Endothelial cell of umbilical vein (primary cell): ENCODE data around the gene RPA1. TPM values are rescaled to one million over a fixed set of nuclear protein-coding genes. Genes with fewer than 3 reads are reported as not detected.

Experiments used
- BruUV-seq: library from RNA; stranded (reverse); fragments of 400-500 nt; replicated peaks from 2 replicates; lab custom pipeline; 2021; lab: Mats Ljungman, UMichigan
- CTCF ChIA-PET: fragments of 300-600, 350-600 bp; sonication (Branson Sonifier 250); formaldehyde crosslinking; loops from one replicate; lab custom pipeline; 2021; ENCODE audit warnings: antibody characterized with exemption, inconsistent platforms; lab: Charles Lee
- POLR2A ChIA-PET: fragments of 300-600, 350-600 bp; sonication (Branson Sonifier 250); formaldehyde crosslinking; loops from one replicate; lab custom pipeline; 2021; ENCODE audit warnings: antibody characterized with exemption, inconsistent platforms; lab: Charles Lee
- DNase-seq: peaks from one replicate; pipeline ENCODE4 v3.0.0-alpha.2; 2011; ENCODE audit warnings: low read depth, low spot score
- FAIRE-seq: peaks from 2 replicates; lab custom pipeline; 2011; peaks lifted over from hg19 to GRCh38; lab: Jason Lieb, UNC
- H2AFZ ChIP-seq: 2 replicates; pipeline ENCODE4 v1.6.0; 2012; ENCODE audit warnings: low read depth, low read length, control low read depth, inconsistent platforms
- H3K27ac ChIP-seq: 2 replicates; pipeline ENCODE4 v1.5.1; 2011; ENCODE audit warnings: low read depth, mild to moderate bottlenecking, control low read depth, low read length, moderate library complexity; ENCODE audit not compliant: insufficient read depth
- H3K27me3 ChIP-seq, 2 experiments: 2 replicates each; pipeline versions ENCODE4 v1.6.0 to v1.6.1; 2011; ENCODE audit warnings: low read length in 2 of 2, mixed read lengths in 1 of 2; ENCODE audit not compliant: control insufficient read depth in 2 of 2, insufficient read depth in 2 of 2
- H3K36me3 ChIP-seq, 2 experiments: 2 replicates in 1 of 2; 3 replicates in 1 of 2; pipeline ENCODE4 v1.5.1; 2011; ENCODE audit warnings: low read length in 2 of 2, mild to moderate bottlenecking in 1 of 2, moderate library complexity in 1 of 2; ENCODE audit not compliant: control insufficient read depth in 2 of 2, insufficient read depth in 2 of 2; ENCODE audit errors: extremely low read depth in 1 of 2
- H3K4me1 ChIP-seq: 3 replicates; pipeline ENCODE4 v1.5.1; 2011; ENCODE audit warnings: mild to moderate bottlenecking, low read length; ENCODE audit not compliant: control insufficient read depth, insufficient read depth; ENCODE audit errors: extremely low read depth
- H3K4me2 ChIP-seq: 2 replicates; pipeline ENCODE4 v1.6.1; 2011; ENCODE audit warnings: low read length, control low read depth, mixed read lengths; ENCODE audit not compliant: insufficient read depth
- H3K4me3 ChIP-seq, 3 experiments: fragments of 200-600 bp in 1 of 3; sonication (generic), shearing (Covaris generic) in 1 of 3; replicated peaks in 1 of 3; 2 replicates each; pipeline ENCODE4 v1.5.1; 2011 to 2016; ENCODE audit warnings: control low read depth in 3 of 3, low read length in 3 of 3, mild to moderate bottlenecking in 2 of 3, inconsistent platforms in 1 of 3, low read depth in 1 of 3, moderate library complexity in 1 of 3; ENCODE audit not compliant: insufficient read depth in 1 of 3
- H3K79me2 ChIP-seq: 2 replicates; pipeline ENCODE4 v1.6.0; 2012; ENCODE audit warnings: low read length, inconsistent platforms; ENCODE audit not compliant: control insufficient read depth, insufficient read depth
- H3K9ac ChIP-seq: replicated peaks from 2 replicates; pipeline ENCODE3; 2011; ENCODE audit warnings: low read length, control low read depth; ENCODE audit not compliant: insufficient read depth; ENCODE audit errors: extremely low read depth
- H3K9me1 ChIP-seq: replicated peaks from 3 replicates; pipeline ENCODE4 v1.6.0; 2011; ENCODE audit warnings: mild to moderate bottlenecking, low read length; ENCODE audit not compliant: control insufficient read depth, insufficient read depth; ENCODE audit errors: extremely low read depth
- H3K9me3 ChIP-seq: replicated peaks from 2 replicates; pipeline ENCODE4 v1.5.1; 2012; ENCODE audit warnings: low read length, inconsistent platforms; ENCODE audit not compliant: control insufficient read depth, insufficient read depth
- H4K20me1 ChIP-seq: replicated peaks from 2 replicates; pipeline ENCODE3; 2011; ENCODE audit warnings: mild to moderate bottlenecking, low read length; ENCODE audit not compliant: control insufficient read depth, insufficient read depth; ENCODE audit errors: extremely low read depth
- EZH2 ChIP-seq: IDR thresholded peaks from 2 replicates; pipeline ENCODE4 v1.6.1; 2012; ENCODE audit warnings: borderline replicate concordance, low read depth, mild to moderate bottlenecking, moderate library complexity, low read length, inconsistent platforms; ENCODE audit not compliant: severe bottlenecking
- FOS ChIP-seq: IDR thresholded peaks from 2 replicates; pipeline ENCODE4 v1.6.1; 2011; ENCODE audit warnings: mild to moderate bottlenecking, low read length, moderate library complexity, borderline replicate concordance; ENCODE audit not compliant: insufficient read depth
- GATA2 ChIP-seq: IDR thresholded peaks from 2 replicates; pipeline ENCODE4 v1.7.0; 2011; ENCODE audit warnings: low read depth, mild to moderate bottlenecking, moderate library complexity, mixed read lengths, low read length; ENCODE audit not compliant: insufficient read length, insufficient read depth
- JUN ChIP-seq: IDR thresholded peaks from 2 replicates; pipeline ENCODE4 v1.6.1; 2011; ENCODE audit warnings: borderline replicate concordance, low read depth; ENCODE audit not compliant: insufficient read length, insufficient read depth
- MYC ChIP-seq: IDR thresholded peaks from one replicate; pipeline ENCODE4 v1.6.1; 2011; ENCODE audit warnings: mild to moderate bottlenecking, low read depth, low read length
- POLR2A ChIP-seq: IDR thresholded peaks from 2 replicates; pipeline ENCODE4 v1.6.1; 2012; ENCODE audit warnings: low read depth, mild to moderate bottlenecking, control low read depth, low read length
- POLR2AphosphoS5 ChIP-seq: IDR thresholded peaks from 2 replicates; pipeline ENCODE4 v1.6.1; 2012; ENCODE audit warnings: low read depth, mild to moderate bottlenecking, control low read depth, low read length, moderate library complexity; ENCODE audit not compliant: insufficient read depth
- dilution Hi-C: fragments of 300-500 bp; cut with MboI; formaldehyde crosslinking; loops from one replicate; pipeline ENCODE4 v1.15.0; 2019; ENCODE audit warnings: low sequenced_read_pairs; ENCODE audit not compliant: extremely low pct_ligation_motif_present
- intact Hi-C: fragments of 100-400 bp; cut with micrococcal nuclease; formaldehyde crosslinking; loops from one replicate; pipeline ENCODE4 v1.10.0; 2022
- polyA plus RNA-seq, 4 experiments: library from polyadenylated mRNA; depleted of rRNA in 3 of 4; stranded (reverse) in 3 of 4; unstranded in 1 of 4; fragments of >200 nt; gene quantifications; 2 replicates each; pipeline versions ENCODE4 v1.2.1 to v1.2.3, GENCODE V29; 2011 to 2012; ENCODE audit warnings: missing spikeins in 1 of 4
- total RNA-seq: library from RNA; stranded (reverse); gene quantifications from 2 replicates; pipeline ENCODE4 v1.2.3, GENCODE V29; 2021
- TF ChIP-seq, protein P1 (sequence below), 2 donors: IDR thresholded peaks; 1 replicate in 1 of 2; 2 replicates in 1 of 2; pipeline ENCODE4 v1.5.1; 2011; ENCODE audit warnings: low read length in 2 of 2, mild to moderate bottlenecking in 2 of 2, moderate library complexity in 2 of 2, control low read depth in 1 of 2, inconsistent platforms in 1 of 2, low read depth in 1 of 2; ENCODE audit not compliant: insufficient read depth in 1 of 2; ENCODE audit errors: extremely low read depth in 1 of 2
- TF ChIP-seq, protein P2 (sequence below): IDR thresholded peaks from 2 replicates; pipeline ENCODE4 v1.6.1; 2011; ENCODE audit not compliant: insufficient read depth, insufficient read length

The RPA1 gene
- total and polyA plus RNA-seq, 2 donors (not counting 3 experiments of a cell fraction or from before 2014, with no cell fraction given): 50.5 to 123 TPM

DNA sequence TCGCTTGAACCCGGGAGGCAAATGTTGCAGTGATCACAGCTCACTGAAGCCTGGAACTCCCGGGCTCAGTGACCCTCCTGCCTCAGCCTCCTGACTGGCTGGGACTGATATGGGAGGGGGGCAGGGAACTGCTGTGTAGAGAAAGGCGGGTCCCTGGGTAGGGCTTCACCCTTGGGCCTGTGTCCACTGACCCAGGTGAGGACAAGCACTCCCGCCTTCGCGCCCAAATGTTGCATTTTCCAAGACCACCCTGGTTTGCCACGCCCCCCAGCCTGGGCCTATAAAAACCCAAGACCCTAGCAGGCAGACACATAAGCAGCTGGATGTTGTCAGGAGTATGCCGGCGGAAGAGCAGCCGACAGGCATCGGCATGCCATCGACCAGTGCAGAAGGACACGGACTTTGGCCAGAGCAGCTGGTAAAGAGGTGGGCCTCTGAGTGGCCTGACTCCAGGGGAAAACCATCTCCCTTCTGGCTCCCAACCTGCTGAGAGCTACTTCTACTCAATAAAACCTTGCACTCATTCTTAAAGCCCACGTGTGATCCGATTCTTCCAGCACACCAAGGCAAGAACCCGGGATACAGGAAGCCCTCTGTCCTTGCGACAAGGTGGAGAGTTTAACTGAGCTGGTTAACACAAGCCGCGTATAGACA, 19.2 kb upstream of the RPA1 start:
- H3K9me3 ChIP-seq: no peaks in the 10 kb centered on the region
- intact Hi-C loops: no loop called here
- H3K4me1 ChIP-seq: no peaks in the 10 kb centered on the region
- H3K9ac ChIP-seq: no peak overlapping the region
- H3K27ac ChIP-seq: no peak overlapping the region
- H3K9me1 ChIP-seq: no peaks in the 10 kb centered on the region
- no peaks in the 10 kb centered on the region for H3K27me3 ChIP-seq
- H3K36me3 ChIP-seq: peaks cover 0 to 3% of the 10 kb centered on the region in 2 experiments
- CTCF ChIA-PET: no interaction called here
- no peak overlapping the region for H3K4me2 ChIP-seq
- BruUV-seq: no TSS peak
- H3K4me3 ChIP-seq: no peak overlapping the region
- no peaks in the 10 kb centered on the region for H3K79me2 ChIP-seq
- FAIRE-seq (no peak), DNase-seq (no peak)
- POLR2A ChIA-PET: no interaction called here
- dilution Hi-C loops: no loop called here
- TF ChIP-seq, protein P1, sequence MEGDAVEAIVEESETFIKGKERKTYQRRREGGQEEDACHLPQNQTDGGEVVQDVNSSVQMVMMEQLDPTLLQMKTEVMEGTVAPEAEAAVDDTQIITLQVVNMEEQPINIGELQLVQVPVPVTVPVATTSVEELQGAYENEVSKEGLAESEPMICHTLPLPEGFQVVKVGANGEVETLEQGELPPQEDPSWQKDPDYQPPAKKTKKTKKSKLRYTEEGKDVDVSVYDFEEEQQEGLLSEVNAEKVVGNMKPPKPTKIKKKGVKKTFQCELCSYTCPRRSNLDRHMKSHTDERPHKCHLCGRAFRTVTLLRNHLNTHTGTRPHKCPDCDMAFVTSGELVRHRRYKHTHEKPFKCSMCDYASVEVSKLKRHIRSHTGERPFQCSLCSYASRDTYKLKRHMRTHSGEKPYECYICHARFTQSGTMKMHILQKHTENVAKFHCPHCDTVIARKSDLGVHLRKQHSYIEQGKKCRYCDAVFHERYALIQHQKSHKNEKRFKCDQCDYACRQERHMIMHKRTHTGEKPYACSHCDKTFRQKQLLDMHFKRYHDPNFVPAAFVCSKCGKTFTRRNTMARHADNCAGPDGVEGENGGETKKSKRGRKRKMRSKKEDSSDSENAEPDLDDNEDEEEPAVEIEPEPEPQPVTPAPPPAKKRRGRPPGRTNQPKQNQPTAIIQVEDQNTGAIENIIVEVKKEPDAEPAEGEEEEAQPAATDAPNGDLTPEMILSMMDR (IDR thresholded peaks at IDR 0.05; ENCODE audit: extremely low read depth in 1 of 2, insufficient read depth in 1 of 2, low read depth in 1 of 2, low read length in 2 of 2): no peak
- TF ChIP-seq FOS (no peak), POLR2A (no peak)
- H2AFZ ChIP-seq: no peak overlapping the region
- H4K20me1 ChIP-seq: no peaks in the 10 kb centered on the region

DNA sequence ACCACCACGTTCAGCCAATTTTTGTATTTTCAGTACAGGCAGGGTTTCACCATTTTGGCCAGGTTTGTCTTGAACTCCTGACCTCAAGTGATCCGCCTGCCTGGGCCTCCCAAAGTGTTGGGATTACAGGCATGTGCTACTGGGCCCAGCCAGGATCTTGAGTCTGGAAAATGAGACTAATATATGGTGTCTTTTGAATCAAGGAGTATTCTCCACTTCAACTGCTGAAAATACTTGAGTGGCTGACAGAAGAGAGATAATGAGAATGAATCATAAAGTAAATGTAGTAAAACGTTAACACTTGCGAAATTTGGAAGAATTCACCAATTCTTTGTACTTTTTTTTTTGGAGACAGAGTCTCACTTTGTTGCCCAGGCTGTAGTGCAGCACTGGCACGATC, 16.7 kb upstream of the RPA1 start:
- dilution Hi-C loops: no loop called here
- POLR2A ChIA-PET: no interaction called here
- Histone ChIP-seq H3K4me2 (no peak overlapping the region), H3K9me1 (no peaks in the 10 kb centered on the region), H2AFZ (no peak overlapping the region), H3K27ac (no peak overlapping the region), H3K27me3 (no peaks in the 10 kb centered on the region), H3K9me3 (no peaks in the 10 kb centered on the region), H3K36me3 (peaks cover 0 to 3% of the 10 kb centered on the region in 2 experiments), H3K4me3 (no peak overlapping the region), H3K4me1 (no peaks in the 10 kb centered on the region), H3K9ac (no peak overlapping the region), H3K79me2 (no peaks in the 10 kb centered on the region), H4K20me1 (no peaks in the 10 kb centered on the region)
- FAIRE-seq: no peak
- no TSS peak for BruUV-seq
- DNase-seq: no peak
- TF ChIP-seq FOS (no peak), POLR2AphosphoS5 (no peak), POLR2A (no peak), GATA2 (no peak), JUN (no peak), EZH2 (no peak), MYC (no peak)
- TF ChIP-seq, protein P1 (IDR thresholded peaks at IDR 0.05; ENCODE audit: extremely low read depth in 1 of 2, insufficient read depth in 1 of 2, low read depth in 1 of 2, low read length in 2 of 2): no peak
- TF ChIP-seq, protein P2, sequence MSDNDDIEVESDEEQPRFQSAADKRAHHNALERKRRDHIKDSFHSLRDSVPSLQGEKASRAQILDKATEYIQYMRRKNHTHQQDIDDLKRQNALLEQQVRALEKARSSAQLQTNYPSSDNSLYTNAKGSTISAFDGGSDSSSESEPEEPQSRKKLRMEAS: no peak
- intact Hi-C loops: no loop called here
- CTCF ChIA-PET: no interaction called here
